NCI-H2227 (cell line): ENCODE data around the gene FOXP4.

ENCODE experiments used
- DNase-seq: peaks from one replicate; lab custom pipeline; 2025; ENCODE audit not compliant: unreplicated experiment; lab: John Stamatoyannopoulos, UW

FOXP4 gene

GRCh38 chr6:41519745-41520699, 26.2 kb upstream of the FOXP4 start:
- DNase-seq: no peak

- DNase-seq: peak; percentile 90
Observed at GRCh38 chr6:41522780-41523548, 23.2 kb upstream of the FOXP4 start.

DNA sequence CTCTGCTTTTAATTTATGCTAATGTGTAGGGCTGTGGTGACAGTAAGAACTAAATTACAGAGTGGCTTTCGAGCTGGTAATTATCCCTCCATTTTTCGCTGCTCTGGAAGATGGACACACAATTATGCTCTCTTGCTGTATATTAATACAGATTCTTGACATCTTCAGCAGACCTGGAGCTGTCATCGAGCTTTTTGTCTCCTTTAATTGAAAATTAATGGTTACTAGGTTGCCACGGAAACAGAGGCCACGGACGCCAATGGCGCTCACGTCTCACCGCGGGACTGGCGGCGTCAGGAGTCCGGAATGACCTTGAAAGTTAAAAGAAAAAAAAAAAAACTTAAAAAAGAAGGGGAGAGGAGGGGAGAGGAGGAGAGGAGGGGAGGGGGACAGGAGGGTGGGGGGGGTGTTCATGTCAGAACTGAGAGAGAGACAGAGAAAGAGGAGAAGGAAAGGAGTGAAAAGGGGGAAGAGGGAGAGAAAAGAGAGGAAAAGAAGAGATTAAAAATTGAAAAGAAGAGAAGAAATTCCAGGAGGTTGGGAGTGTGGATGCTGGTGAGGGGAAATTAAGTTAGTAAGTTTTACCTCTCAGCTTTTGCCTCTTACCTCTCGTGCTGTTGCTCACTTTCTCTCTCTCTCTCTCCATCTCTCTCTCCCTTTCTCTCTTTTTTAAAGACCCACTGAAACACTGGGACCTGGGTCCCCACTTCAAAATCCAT, 22.1 kb upstream of the FOXP4 start:
- peak; percentile 91 for DNase-seq

DNA sequence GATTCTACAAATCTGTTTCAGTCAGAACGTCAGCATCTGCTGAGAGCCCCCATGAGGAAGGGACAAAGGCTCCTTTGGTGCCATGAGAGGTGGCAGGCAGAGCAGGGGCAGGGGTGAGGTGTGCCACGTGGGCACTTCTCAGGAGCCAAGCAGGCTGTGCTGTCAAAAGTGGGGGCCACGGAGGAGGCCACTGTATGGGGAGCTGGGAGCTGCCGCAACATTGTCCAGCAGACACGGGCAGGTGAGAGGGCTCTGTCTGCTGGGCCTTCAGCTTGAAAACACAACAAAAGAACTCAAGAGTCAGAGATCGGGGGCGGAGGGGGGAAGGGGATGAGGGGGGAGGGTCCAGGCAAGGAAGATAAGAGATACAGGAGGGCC, 21.6 kb upstream of the FOXP4 start:
- DNase-seq: no peak

- peak; percentile 12 for DNase-seq
Observed at GRCh38 chr6:41527721-41528408, 18.3 kb upstream of the FOXP4 start.

DNA sequence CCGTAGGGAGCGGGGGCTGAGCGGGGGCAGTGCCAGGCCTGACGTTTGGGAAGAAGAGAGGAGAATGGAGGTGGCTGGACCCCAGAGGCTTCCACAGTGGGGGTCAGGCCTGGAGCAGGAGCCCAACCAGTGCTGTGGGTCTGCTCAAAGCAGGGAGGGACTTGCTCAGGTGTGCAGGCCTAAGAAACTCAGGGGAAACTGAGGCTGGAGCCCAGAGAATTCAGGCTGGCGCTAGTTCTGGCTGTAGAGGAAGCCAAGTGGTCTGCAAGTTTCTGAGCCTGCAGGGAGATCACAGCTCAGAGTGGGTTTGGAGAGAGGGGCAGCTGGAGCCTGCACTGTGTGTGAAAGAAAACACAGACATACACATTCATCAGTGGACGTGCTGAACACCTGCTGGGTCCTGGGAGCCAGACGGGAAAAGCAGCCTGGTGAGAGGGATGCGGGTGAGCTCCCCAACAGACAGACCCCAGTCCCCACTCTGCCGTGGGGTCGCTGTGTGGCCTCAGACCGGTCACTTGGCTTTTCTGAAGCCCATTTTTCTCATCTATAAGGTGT, 17.7 kb upstream of the FOXP4 start:
- no peak for DNase-seq

- DNase-seq: no peak
Observed at GRCh38 chr6:41529049-41529448, 17.1 kb upstream of the FOXP4 start.

DNA sequence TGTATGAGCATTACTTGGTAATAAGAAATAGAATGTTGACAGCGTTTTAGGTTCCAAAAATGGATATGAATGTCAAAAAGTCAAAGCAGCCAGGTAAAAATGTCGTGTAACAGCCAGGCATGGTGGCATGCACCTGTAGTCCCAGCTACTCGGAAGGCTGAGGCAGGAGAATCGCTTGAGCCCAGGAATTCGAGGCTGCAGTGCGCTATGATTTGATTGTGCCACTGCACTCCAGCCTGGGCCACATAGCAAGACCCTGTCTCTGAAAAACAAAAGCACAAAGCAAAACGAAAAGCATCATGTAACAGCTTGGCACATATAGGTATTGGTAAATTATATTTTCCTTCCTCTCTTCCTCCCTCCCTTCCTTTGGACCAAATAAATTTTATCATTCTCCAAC, 16.2 kb upstream of the FOXP4 start:
- no peak for DNase-seq

DNA sequence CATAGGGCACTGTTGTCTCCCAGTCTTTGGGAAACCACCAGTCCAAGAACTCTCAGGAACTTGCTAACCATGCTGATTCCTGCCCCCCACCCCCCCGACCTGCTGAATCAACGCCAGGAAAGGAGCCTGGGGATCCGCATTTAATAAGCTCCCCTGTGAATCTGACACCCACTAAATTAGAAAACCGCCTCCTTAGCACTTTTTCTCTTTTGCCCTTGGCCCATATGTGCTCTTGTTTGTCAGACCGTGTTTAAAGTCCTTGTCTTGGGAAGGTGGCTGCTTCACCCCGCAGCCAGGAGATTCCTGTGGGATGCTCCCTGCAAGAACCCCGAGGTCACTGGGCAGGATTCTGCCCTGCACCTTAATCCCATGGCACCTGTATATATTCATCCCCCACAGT, 15.7 kb upstream of the FOXP4 start:
- no peak for DNase-seq

GRCh38 chr6:41531016-41531415, 15.2 kb upstream of the FOXP4 start:
- DNase-seq: no peak

GRCh38 chr6:41531591-41532582, 14.3 kb upstream of the FOXP4 start:
- no peak for DNase-seq

DNA sequence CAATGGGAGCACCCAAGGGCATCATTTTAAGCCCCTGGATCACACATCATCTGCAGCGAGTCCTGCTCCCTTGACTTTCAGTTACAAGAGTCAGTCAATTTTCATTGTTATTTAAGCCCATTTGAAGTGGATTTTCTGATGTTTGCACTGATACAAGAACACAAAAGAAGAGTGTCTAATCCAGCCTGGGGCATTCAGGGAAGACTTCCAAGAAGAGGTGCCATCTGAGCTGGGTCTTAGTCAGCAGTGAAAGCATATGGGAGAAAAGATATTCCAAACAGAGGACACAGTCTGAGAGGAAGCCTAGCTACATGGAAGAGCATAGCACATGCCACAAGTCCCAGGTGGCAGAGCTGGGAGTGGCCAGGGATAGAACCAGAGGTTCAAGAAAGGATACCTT, 10.4 kb upstream of the FOXP4 start:
- no peak for DNase-seq

- no peak for DNase-seq
Observed at GRCh38 chr6:41536795-41537758, 9.1 kb upstream of the FOXP4 start.

DNA sequence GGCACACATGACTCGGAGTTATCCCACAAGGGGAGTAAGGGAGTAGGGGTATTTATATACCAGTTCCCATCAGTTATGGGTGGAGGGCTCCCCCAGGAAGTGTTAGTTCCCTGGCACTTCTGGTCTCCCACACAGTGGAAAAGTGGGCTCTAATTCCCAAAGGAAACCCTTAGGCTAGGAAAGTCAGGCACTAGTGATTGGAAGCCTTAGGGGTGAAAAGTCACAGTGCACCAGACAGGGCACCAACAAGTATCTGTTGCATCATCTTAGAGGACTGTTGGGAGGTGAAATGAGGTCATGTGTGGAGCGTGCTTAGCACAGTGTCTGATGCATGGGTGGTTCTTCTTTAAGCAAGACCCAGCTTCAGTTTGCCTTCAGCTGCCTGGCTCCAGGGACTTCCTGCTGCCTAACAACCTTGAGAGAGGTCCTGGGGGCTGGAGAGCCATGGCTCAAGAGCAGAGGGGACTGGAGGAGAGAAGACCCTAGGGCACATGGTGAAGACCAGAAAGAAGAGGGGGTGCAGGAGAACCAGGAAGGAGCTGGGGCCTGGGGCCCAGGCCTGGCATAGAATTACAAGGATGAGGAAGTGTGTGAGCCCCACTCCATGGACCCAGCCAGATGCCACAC, 7.5 kb upstream of the FOXP4 start:
- DNase-seq: no peak

DNA sequence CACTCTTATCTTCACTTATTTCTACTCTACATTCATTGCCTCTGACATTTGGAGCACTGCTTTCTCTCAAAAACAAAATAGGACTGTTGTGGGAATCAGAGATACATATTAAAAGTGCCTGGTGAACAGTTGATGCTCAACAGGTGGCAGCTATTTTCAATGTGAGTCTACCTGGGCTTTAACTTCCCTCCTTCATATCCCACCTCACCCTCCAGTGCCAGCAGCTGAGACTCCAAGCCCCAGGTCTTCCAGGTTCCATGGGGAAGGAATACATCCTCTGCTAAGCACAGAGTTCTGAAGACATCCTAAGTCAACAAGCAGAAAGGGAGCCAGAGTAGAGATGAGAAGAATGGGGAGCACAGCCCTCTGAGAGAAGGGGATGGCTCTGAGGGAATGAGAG, 7.0 kb upstream of the FOXP4 start:
- DNase-seq: no peak

- no peak for DNase-seq
Observed at GRCh38 chr6:41541364-41541763, 4.8 kb upstream of the FOXP4 start.

GRCh38 chr6:41543087-41543486, 3.1 kb upstream of the FOXP4 start:
- no peak for DNase-seq

DNA sequence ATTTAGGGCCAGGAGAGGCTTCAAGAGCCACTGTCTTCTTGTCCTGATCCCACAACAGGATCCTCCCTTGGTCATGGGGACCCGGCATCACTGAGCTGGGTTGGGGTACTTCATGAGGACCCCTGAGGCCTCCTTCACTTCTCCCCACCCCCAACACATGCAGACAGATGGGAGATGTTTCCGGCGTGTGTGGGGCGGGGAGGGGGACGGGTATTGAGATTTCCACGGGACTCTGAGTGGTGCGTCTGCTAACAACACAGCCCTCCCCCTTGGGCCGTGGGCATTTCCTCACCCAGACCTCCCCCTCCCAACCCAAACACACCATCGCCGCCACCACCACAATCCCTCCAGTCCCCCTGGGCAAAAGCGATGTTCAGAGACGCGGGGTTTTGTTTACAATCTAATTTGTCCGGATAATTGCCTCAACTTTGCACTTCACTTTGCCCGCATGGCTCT, 906 bp upstream of the FOXP4 start:
- no peak for DNase-seq
